Measurements from ENCODE around the gene ACOX3. TPM values are rescaled to one million over a fixed set of nuclear protein-coding genes. Genes with fewer than 3 reads are reported as not detected.

ACOX3 gene
- total RNA-seq, 1 donor from 2014 or later: 21.6 TPM

GRCh38 chr4:8368061-8368481, 72.5 kb downstream of the ACOX3 start:
- H3K27me3 ChIP-seq: no peaks in the 10 kb centered on the region
- H3K9me3 ChIP-seq: no peaks in the 10 kb centered on the region
- no peak for ATAC-seq
- no peak for TF ChIP-seq CTCF (IDR thresholded peaks at IDR 0.05)
- DNase-seq: peak; percentile 62
- H3K4me3 ChIP-seq: no peak overlapping the region
- H3K36me3 ChIP-seq: peaks cover 7% of the 10 kb centered on the region
- intact Hi-C loops (cut with DNase I): no loop called here
- H3K4me1 ChIP-seq: no peaks in the 10 kb centered on the region
- H3K27ac ChIP-seq: no peak overlapping the region

- Histone ChIP-seq H3K4me1 (no peaks in the 10 kb centered on the region), H3K4me3 (no peak overlapping the region), H3K9me3 (no peaks in the 10 kb centered on the region), H3K27me3 (no peaks in the 10 kb centered on the region), H3K27ac (no peak overlapping the region), H3K36me3 (peaks cover 7% of the 10 kb centered on the region)
- intact Hi-C loops (cut with DNase I): no loop called here
- DNase-seq (no peak), ATAC-seq (no peak)
- TF ChIP-seq CTCF (IDR thresholded peaks at IDR 0.05): no peak
These were observed 73.9 kb downstream of the ACOX3 start for GRCh38 chr4:8366601-8367000.

DNA sequence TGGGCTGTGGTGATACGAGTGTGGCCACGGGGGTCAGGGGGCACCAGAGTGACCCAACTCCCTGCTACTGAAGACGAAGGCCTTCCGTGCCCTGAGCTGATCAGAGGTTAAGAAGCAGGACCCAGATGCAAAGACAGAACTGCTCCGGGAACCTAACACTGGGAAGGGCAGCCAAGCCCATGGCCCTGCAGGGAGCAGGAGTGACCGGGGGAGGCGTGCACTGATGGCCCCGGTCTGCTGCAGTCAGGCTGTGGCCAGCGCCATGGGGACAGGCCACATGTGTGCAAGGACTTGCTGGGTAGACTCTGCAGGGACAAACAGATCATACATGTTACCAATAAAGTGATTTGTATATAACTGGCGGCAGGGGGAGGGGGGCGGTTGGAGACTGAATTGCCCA, 74.6 kb downstream of the ACOX3 start:
- no peak overlapping the region for H3K4me3 ChIP-seq
- intact Hi-C loops (cut with DNase I): no loop called here
- H3K9me3 ChIP-seq: no peaks in the 10 kb centered on the region
- H3K27me3 ChIP-seq: no peaks in the 10 kb centered on the region
- no peak for TF ChIP-seq CTCF (IDR thresholded peaks at IDR 0.05)
- ATAC-seq (peak; percentile 37), DNase-seq (peak; percentile 54)
- peaks cover 7% of the 10 kb centered on the region for H3K36me3 ChIP-seq
- no peak overlapping the region for H3K27ac ChIP-seq
- no peaks in the 10 kb centered on the region for H3K4me1 ChIP-seq

GRCh38 chr4:8365353-8365752, 75.2 kb downstream of the ACOX3 start:
- Histone ChIP-seq H3K27me3 (no peaks in the 10 kb centered on the region), H3K27ac (no peak overlapping the region), H3K4me1 (no peaks in the 10 kb centered on the region), H3K4me3 (no peak overlapping the region), H3K9me3 (no peaks in the 10 kb centered on the region), H3K36me3 (peaks cover 7% of the 10 kb centered on the region)
- DNase-seq: no peak
- no peak for TF ChIP-seq CTCF (IDR thresholded peaks at IDR 0.05)
- ATAC-seq: no peak
- intact Hi-C loops (cut with DNase I): no loop called here

DNA sequence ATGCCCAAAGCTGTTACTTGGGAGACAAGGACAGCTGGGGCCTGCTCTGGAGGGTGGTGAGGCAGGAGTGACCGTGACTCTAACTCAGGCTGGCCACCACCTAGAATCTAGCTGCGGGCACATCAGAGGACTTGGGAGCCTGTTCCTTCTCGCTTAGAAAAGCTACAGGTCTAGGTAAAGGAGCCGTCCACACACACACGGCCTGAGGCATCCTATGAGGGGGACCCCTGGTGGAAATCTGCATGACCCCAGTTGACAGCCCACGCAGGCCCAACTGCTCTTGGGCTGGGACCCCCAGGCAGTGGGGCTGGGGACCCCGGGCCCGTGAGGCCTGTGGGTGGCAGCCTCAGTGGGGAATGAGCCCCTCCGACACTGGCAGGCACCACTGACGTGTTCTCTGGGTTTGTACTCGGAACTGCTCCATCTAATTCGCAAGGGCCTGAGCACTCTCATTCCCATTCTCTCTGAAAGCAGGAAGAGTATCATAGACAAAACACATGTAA, 75.6 kb downstream of the ACOX3 start:
- Histone ChIP-seq H3K27me3 (no peaks in the 10 kb centered on the region), H3K27ac (no peak overlapping the region), H3K4me3 (no peak overlapping the region), H3K4me1 (no peaks in the 10 kb centered on the region), H3K9me3 (no peaks in the 10 kb centered on the region), H3K36me3 (peaks cover 7% of the 10 kb centered on the region)
- TF ChIP-seq CTCF (IDR thresholded peaks at IDR 0.05): no peak
- ATAC-seq (no peak), DNase-seq (peak; percentile 48)
- intact Hi-C loops (cut with DNase I): no loop called here

DNA sequence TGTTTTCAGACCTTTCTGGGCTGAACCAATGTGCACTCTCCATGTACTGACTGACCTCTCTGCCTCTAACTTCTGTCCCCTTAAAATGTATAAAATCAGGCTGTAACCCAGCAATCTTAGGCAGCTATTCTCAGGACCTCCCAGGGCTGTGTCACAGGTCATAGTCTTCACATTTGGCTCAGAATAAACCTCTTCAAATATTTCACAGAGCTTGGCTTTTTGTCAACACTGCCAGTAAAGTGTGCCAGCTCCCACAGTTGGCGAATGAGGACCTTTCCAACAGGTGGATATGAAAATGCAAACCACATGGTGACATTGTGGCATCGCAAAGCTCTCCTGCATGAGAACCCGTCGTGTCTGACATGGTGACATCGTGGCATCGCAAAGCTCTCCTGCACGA, 76.4 kb downstream of the ACOX3 start:
- no peaks in the 10 kb centered on the region for H3K4me1 ChIP-seq
- H3K4me3 ChIP-seq: no peak overlapping the region
- H3K27ac ChIP-seq: no peak overlapping the region
- H3K9me3 ChIP-seq: no peaks in the 10 kb centered on the region
- H3K27me3 ChIP-seq: no peaks in the 10 kb centered on the region
- DNase-seq (no peak), ATAC-seq (no peak)
- intact Hi-C loops (cut with DNase I): no loop called here
- no peak for TF ChIP-seq CTCF (IDR thresholded peaks at IDR 0.05)
- H3K36me3 ChIP-seq: peaks cover 7% of the 10 kb centered on the region

Measured in upper lobe of right lung (tissue), 1 donor.